ENCODE results near the gene FLRT3. TPM values are rescaled to one million over a fixed set of nuclear protein-coding genes. Genes with fewer than 3 reads are reported as not detected.

FLRT3 gene
- total and polyA plus RNA-seq, 2 donors (not counting 1 experiment from before 2014, with no cell fraction given), result not detected

GRCh38 chr20:14291502-14291901 lies 45.9 kb downstream of the FLRT3 start:
- POLR2A ChIA-PET, result no interaction called here

More at GRCh38 chr20:14291502-14291901, 45.9 kb downstream of the FLRT3 start:
- no CpG with 5 or more reads among the region's 1 CpG for WGBS (ENCODE audit: insufficient coverage)
- no peaks in the 10 kb centered on the region for H3K27me3 ChIP-seq (replicated peaks in 1 of 4; ENCODE audit: control extremely low read depth in 1 of 4, control insufficient read depth in 3 of 4, insufficient read depth in 4 of 4, low read length in 3 of 4)
- DNase-seq (no peak), ATAC-seq (ENCODE audit: low read depth) (no peak)
- H3K4me3 Mint-ChIP-seq, result no peak overlapping the region
- TF ChIP-seq CTCF (IDR thresholded peaks at IDR 0.05) (no peak), EZH2 (IDR thresholded peaks at IDR 0.05; ENCODE audit: borderline replicate concordance, insufficient read depth, low read depth, low read length, poor library complexity, severe bottlenecking) (no peak)
- no peaks in the 10 kb centered on the region for H3K79me2 ChIP-seq (ENCODE audit: control insufficient read depth, insufficient read depth, low read length)
- H3K4me1 Mint-ChIP-seq, result no peaks in the 10 kb centered on the region
- H3K27ac ChIP-seq (ENCODE audit: low read length in 2 of 2), result no peak overlapping the region
- CTCF ChIA-PET, result no interaction called here
- H3K9me3 Mint-ChIP-seq (ENCODE audit: insufficient read depth), result no peaks in the 10 kb centered on the region
- no peak overlapping the region for H2AFZ ChIP-seq (ENCODE audit: insufficient read depth, low read depth, low read length, poor library complexity, severe bottlenecking)
- H3K4me3 ChIP-seq (ENCODE audit: control extremely low read depth in 1 of 5, extremely low read depth in 1 of 5, insufficient read depth in 1 of 5, low read depth in 2 of 5, low read length in 4 of 5), result no peak overlapping the region
- intact Hi-C loops (cut with micrococcal nuclease), result no loop called here
- no peaks in the 10 kb centered on the region for H3K4me1 ChIP-seq (ENCODE audit: control insufficient read depth in 2 of 2, insufficient read depth in 2 of 2, low read length in 2 of 2)
- H3K27ac Mint-ChIP-seq, result no peak overlapping the region
- H3K9ac ChIP-seq (ENCODE audit: low read length), result no peak overlapping the region
- H3K36me3 ChIP-seq (replicated peaks in 1 of 2; ENCODE audit: control extremely low read depth in 1 of 2, control insufficient read depth in 1 of 2, extremely low read depth in 1 of 2, insufficient read depth in 2 of 2, low read length in 1 of 2), result no peaks in the 10 kb centered on the region
- H3K27me3 Mint-ChIP-seq, result peaks cover 4% of the 10 kb centered on the region
- no peaks in the 10 kb centered on the region for H4K20me1 ChIP-seq (ENCODE audit: control insufficient read depth, insufficient read depth, low read length, poor library complexity, severe bottlenecking)
- H3K4me2 ChIP-seq (replicated peaks; ENCODE audit: low read depth, low read length, poor library complexity, severe bottlenecking), result no peak overlapping the region
- H3K9me3 ChIP-seq (ENCODE audit: control extremely low read depth in 1 of 3, control insufficient read depth in 2 of 3, insufficient read depth in 1 of 3, low read length in 2 of 3), result no peaks in the 10 kb centered on the region

Data from B cell (primary cell).